Body of pancreas (tissue), 4 donors: ENCODE results near the gene ARAP1.

Experiments
- POLR2A ChIP-seq, 3 donors: fragments of 450-650 bp; IDR thresholded peaks; one replicate each; pipeline ENCODE4 v1.6.1; 2016; ENCODE audit warnings: antibody characterized with exemption in 3 of 3, mild to moderate bottlenecking in 2 of 3
- TF ChIP-seq, protein P1 (sequence below), 7 experiments: fragments of 450-650 bp in 4 of 7; fragments of 200-600 bp in 3 of 7; sonication (generic) in 3 of 7; IDR thresholded peaks; one replicate each; pipeline ENCODE4 v1.5.1; 2016 to 2019; ENCODE audit warnings: antibody characterized with exemption in 7 of 7

GRCh38 chr11:72774499-72774898, 22.3 kb upstream of the ARAP1 start:
- TF ChIP-seq, protein P1, sequence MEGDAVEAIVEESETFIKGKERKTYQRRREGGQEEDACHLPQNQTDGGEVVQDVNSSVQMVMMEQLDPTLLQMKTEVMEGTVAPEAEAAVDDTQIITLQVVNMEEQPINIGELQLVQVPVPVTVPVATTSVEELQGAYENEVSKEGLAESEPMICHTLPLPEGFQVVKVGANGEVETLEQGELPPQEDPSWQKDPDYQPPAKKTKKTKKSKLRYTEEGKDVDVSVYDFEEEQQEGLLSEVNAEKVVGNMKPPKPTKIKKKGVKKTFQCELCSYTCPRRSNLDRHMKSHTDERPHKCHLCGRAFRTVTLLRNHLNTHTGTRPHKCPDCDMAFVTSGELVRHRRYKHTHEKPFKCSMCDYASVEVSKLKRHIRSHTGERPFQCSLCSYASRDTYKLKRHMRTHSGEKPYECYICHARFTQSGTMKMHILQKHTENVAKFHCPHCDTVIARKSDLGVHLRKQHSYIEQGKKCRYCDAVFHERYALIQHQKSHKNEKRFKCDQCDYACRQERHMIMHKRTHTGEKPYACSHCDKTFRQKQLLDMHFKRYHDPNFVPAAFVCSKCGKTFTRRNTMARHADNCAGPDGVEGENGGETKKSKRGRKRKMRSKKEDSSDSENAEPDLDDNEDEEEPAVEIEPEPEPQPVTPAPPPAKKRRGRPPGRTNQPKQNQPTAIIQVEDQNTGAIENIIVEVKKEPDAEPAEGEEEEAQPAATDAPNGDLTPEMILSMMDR (IDR thresholded peaks at IDR 0.05), result no peak
- no peak for TF ChIP-seq POLR2A (IDR thresholded peaks at IDR 0.05)
